Fibroblast of lung (primary cell): ENCODE data around the gene SPATA2. TPM values are rescaled to one million over a fixed set of nuclear protein-coding genes. Genes with fewer than 3 reads are reported as not detected.

ENCODE experiments used
- DNase-seq, 2 donors: peaks; one replicate each; pipeline versions ENCODE4 v3.0.0 to v3.0.0-alpha.2; 2010; ENCODE audit warnings: low read depth in 2 of 2
- H2AFZ ChIP-seq: 2 replicates; pipeline ENCODE4 v1.5.1; 2012; ENCODE audit warnings: low read length, control low read depth, inconsistent platforms
- H3K27ac ChIP-seq: 2 replicates; pipeline ENCODE4 v1.5.1; 2011; ENCODE audit warnings: low read length, control low read depth; ENCODE audit not compliant: insufficient read depth
- H3K27me3 ChIP-seq: 2 replicates; pipeline ENCODE4 v1.5.1; 2011; ENCODE audit warnings: mild to moderate bottlenecking, low read length; ENCODE audit not compliant: control insufficient read depth, insufficient read depth
- H3K36me3 ChIP-seq: 2 replicates; pipeline ENCODE4 v1.5.1; 2011; ENCODE audit warnings: low read length; ENCODE audit not compliant: control insufficient read depth, insufficient read depth
- H3K4me1 ChIP-seq: 2 replicates; pipeline ENCODE4 v1.5.1; 2011; ENCODE audit warnings: low read length; ENCODE audit not compliant: control insufficient read depth, insufficient read depth; ENCODE audit errors: extremely low read depth
- H3K4me2 ChIP-seq: 2 replicates; pipeline ENCODE4 v1.5.1; 2011; ENCODE audit warnings: low read length, control low read depth; ENCODE audit not compliant: insufficient read depth; ENCODE audit errors: extremely low read depth
- H3K4me3 ChIP-seq, 4 experiments: fragments of 200-600 bp in 1 of 4; sonication (generic) in 1 of 4; replicated peaks in 1 of 4; 2 replicates each; pipeline ENCODE4 v1.5.1; 2011 to 2016; ENCODE audit warnings: low read length in 4 of 4, low read depth in 3 of 4, mild to moderate bottlenecking in 3 of 4, control low read depth in 2 of 4, inconsistent platforms in 1 of 4, mixed read lengths in 1 of 4; ENCODE audit not compliant: insufficient read depth in 1 of 4; ENCODE audit errors: control extremely low read depth in 1 of 4
- H3K79me2 ChIP-seq: 2 replicates; pipeline ENCODE4 v1.5.1; 2012; ENCODE audit warnings: mild to moderate bottlenecking, low read length, inconsistent platforms; ENCODE audit not compliant: control insufficient read depth, insufficient read depth
- H3K9ac ChIP-seq: 2 replicates; pipeline ENCODE4 v1.5.1; 2011; ENCODE audit warnings: mild to moderate bottlenecking, low read length, control low read depth; ENCODE audit not compliant: insufficient read depth
- H3K9me3 ChIP-seq: 2 replicates; pipeline ENCODE4 v1.5.1; 2012; ENCODE audit warnings: low read depth, low read length; ENCODE audit not compliant: control insufficient read depth, insufficient read depth
- H4K20me1 ChIP-seq: 2 replicates; pipeline ENCODE4 v1.5.1; 2011; ENCODE audit warnings: low read length; ENCODE audit not compliant: control insufficient read depth, insufficient read depth; ENCODE audit errors: extremely low read depth
- CTCF ChIP-seq, 2 donors: IDR thresholded peaks in 1 of 2; conservative IDR thresholded peaks in 1 of 2; 1 replicate in 1 of 2; 2 replicates in 1 of 2; pipeline ENCODE4 v1.5.1; 2011 to 2012; ENCODE audit warnings: low read length in 2 of 2, control low read depth in 1 of 2, inconsistent platforms in 1 of 2, low read depth in 1 of 2, mild to moderate bottlenecking in 1 of 2
- EZH2 ChIP-seq: IDR thresholded peaks from 2 replicates; pipeline ENCODE4 v1.5.1; 2012; ENCODE audit warnings: low read length, control low read depth, mild to moderate bottlenecking; ENCODE audit errors: missing control alignments
- polyA plus RNA-seq, 2 donors: library from polyadenylated mRNA; depleted of rRNA in 1 of 2; stranded (reverse) in 1 of 2; unstranded in 1 of 2; fragments of >200 nt; gene quantifications; 2 replicates each; pipeline ENCODE4 v1.2.1, GENCODE V29; 2011 to 2012; ENCODE audit warnings: missing spikeins in 1 of 2
- total RNA-seq: library from RNA; depleted of rRNA; stranded (reverse); fragments of >200 nt; gene quantifications from 2 replicates; pipeline ENCODE4 v1.2.1, GENCODE V29; 2014

Gene SPATA2
- total and polyA plus RNA-seq, 2 donors (not counting 1 experiment from before 2014, with no cell fraction given): 2.0 to 3.6 TPM

GRCh38 chr20:49924247-49924646, 8.9 kb upstream of the SPATA2 start:
- DNase-seq: no peak
- H2AFZ ChIP-seq: no peak overlapping the region
- TF ChIP-seq EZH2 (no peak), CTCF (conservative IDR thresholded peaks at IDR 0.05 in 1 of 2, IDR thresholded peaks at IDR 0.05 in 1 of 2; ENCODE audit: low read depth in 1 of 2, low read length in 2 of 2) (no peak)

DNA sequence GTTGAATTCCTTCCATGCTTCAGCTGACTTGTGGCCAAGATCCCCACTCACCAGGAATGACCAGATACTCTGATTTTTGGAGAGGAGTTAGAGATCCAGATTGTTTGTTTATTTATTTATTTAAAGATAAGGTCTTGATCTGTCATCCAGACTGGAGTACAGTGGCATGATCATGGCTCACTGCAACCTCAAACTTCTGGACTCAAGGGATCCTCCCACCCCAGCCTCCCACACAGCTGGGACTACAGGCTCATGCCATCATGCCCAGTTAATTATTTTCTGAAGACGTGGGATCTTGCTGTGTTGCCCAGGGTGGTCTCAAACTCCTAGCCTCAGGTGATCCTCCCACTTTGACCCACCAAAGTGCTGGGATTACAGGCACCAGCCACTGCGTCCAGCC, 4.1 kb upstream of the SPATA2 start:
- no peak overlapping the region for H3K9ac ChIP-seq
- peaks cover 2% of the 10 kb centered on the region for H3K4me1 ChIP-seq
- no peak overlapping the region for H3K4me3 ChIP-seq
- no peaks in the 10 kb centered on the region for H3K9me3 ChIP-seq
- no peaks in the 10 kb centered on the region for H4K20me1 ChIP-seq
- H3K4me2 ChIP-seq: no peak overlapping the region
- TF ChIP-seq EZH2: no peak
- no peak for TF ChIP-seq CTCF (conservative IDR thresholded peaks at IDR 0.05 in 1 of 2, IDR thresholded peaks at IDR 0.05 in 1 of 2; ENCODE audit: low read depth in 1 of 2, low read length in 2 of 2)
- H3K27me3 ChIP-seq: no peaks in the 10 kb centered on the region
- no peak for DNase-seq
- H3K36me3 ChIP-seq: no peaks in the 10 kb centered on the region
- no peak overlapping the region for H3K27ac ChIP-seq
- H3K79me2 ChIP-seq: peaks cover 7% of the 10 kb centered on the region
- no peak overlapping the region for H2AFZ ChIP-seq

More at GRCh38 chr20:49924247-49924646, 8.9 kb upstream of the SPATA2 start:
- Histone ChIP-seq H3K9ac (no peak overlapping the region), H3K4me3 (no peak overlapping the region), H3K79me2 (no peaks in the 10 kb centered on the region), H3K4me1 (no peaks in the 10 kb centered on the region), H3K27ac (no peak overlapping the region), H3K9me3 (no peaks in the 10 kb centered on the region), H3K4me2 (no peak overlapping the region), H3K27me3 (no peaks in the 10 kb centered on the region), H3K36me3 (no peaks in the 10 kb centered on the region), H4K20me1 (no peaks in the 10 kb centered on the region)

DNA sequence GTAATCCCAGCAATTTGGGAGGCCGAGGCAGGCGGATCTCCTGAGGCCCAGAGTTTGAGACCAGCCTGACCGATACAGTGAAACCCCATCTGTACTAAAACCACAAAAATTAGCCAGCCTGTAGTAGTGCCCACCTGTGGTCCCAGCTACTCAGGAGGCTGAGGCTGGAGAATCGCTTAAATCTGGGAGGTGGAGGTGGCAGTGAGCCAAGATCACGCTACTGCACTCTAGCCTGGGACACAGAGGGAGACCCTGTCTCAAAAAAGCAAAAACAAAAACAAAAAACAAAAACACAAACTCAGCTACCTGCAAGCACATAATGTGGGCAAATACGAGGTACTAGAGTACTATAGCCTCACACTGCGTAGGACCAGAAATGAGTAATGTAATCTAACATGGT, 3.7 kb upstream of the SPATA2 start:
- H2AFZ ChIP-seq: no peak overlapping the region
- H3K9me3 ChIP-seq: no peaks in the 10 kb centered on the region
- no peaks in the 10 kb centered on the region for H3K27me3 ChIP-seq
- no peaks in the 10 kb centered on the region for H4K20me1 ChIP-seq
- TF ChIP-seq EZH2 (no peak), CTCF (conservative IDR thresholded peaks at IDR 0.05 in 1 of 2, IDR thresholded peaks at IDR 0.05 in 1 of 2; ENCODE audit: low read depth in 1 of 2, low read length in 2 of 2) (no peak)
- H3K4me1 ChIP-seq: peaks cover 4% of the 10 kb centered on the region
- H3K79me2 ChIP-seq: peaks cover 12% of the 10 kb centered on the region
- no peak overlapping the region for H3K4me3 ChIP-seq
- no peak overlapping the region for H3K9ac ChIP-seq
- H3K36me3 ChIP-seq: no peaks in the 10 kb centered on the region
- DNase-seq: no peak
- H3K27ac ChIP-seq: no peak overlapping the region
- no peak overlapping the region for H3K4me2 ChIP-seq
